DMS53 treated with DMSO at 0.1 percent for 48 hours (cell line): ENCODE data around the gene PEX5.
"Not testable (repeated sequence)": the region's sequence is repeated elsewhere in the genome, so short reads cannot be mapped to it uniquely, and the experiment has no call there.

Source experiments
- DNase-seq: peaks from one replicate; lab custom pipeline; 2025; ENCODE audit not compliant: unreplicated experiment; lab: John Stamatoyannopoulos, UW

The PEX5 gene

GRCh38 chr12:7158781-7159609 is 30.5 kb upstream of the PEX5 start:
- no peak for DNase-seq

- DNase-seq: no peak
Observed at GRCh38 chr12:7160183-7160582, 29.3 kb upstream of the PEX5 start.

DNA sequence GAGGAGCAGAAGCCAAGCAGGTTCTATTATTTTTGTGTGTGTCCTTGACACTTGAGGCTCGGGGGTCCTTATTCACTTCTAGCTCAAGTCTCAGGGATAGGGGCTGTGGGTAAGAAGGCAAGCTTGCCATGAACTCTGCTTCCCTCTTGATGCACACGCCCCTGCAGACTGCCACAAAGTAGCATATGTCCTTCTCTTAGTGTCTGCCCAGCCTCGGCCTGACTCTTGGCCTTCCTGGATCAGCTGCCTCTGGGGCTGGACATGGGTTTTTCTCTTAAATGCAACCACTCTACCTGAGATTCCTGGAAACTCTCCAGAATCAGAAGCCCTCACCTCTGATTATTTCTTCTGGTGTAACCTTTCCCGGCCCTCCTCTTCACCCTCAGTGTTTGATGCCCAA is 28.2 kb upstream of the PEX5 start:
- DNase-seq: no peak

- DNase-seq: no peak
Observed at GRCh38 chr12:7161811-7162210, 27.7 kb upstream of the PEX5 start.

- DNase-seq: peak; percentile 96
Observed at GRCh38 chr12:7162691-7163114, 26.8 kb upstream of the PEX5 start.

DNA sequence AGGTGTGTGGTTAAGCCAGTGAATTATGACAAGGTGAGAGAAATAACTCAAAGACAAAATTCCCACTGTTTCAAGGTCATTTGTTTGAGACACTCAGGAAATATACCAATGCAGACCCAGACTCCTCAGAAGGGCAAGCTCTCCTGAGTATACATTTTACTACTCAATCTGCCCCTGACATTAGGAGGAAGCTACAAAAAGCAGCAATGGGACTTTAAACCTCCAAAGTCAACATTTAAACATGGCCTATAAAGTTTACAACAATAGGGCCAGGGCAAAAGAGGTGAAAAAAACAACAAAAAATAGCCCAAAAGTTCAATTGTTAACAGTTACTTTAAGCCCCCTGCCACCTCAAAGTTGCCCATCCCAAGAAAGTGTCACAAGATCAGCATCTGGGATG is 19.5 kb upstream of the PEX5 start:
- DNase-seq: no peak

- DNase-seq: no peak
Observed at GRCh38 chr12:7171854-7172253, 17.6 kb upstream of the PEX5 start.

GRCh38 chr12:7175493-7175892 is 14.0 kb upstream of the PEX5 start:
- no peak for DNase-seq

- DNase-seq: no peak
Observed at GRCh38 chr12:7176595-7176994, 12.9 kb upstream of the PEX5 start.

DNA sequence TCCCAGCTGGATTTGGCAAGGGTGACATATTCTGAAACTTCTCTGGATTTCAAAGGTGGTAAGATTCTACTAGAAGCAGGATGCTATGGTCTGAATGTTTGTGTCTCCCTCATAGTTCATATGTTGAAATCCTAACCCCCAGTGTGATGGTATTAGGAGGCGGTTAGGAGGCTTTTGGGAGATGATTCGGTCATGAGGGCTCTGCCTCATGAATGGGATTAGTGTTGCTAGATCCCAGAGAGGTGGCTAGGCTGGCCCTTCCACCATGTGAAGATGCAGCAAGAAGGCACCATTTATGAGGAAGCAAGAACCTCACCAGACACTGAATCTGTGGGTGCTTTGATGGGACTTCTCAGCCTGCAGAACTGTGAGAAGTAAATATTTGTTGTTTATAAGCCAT is 11.0 kb upstream of the PEX5 start:
- no peak for DNase-seq

- DNase-seq: no peak
Observed at GRCh38 chr12:7180685-7181084, 8.8 kb upstream of the PEX5 start.

GRCh38 chr12:7186058-7186457 is 3.4 kb upstream of the PEX5 start:
- not testable (repeated sequence) for DNase-seq

DNA sequence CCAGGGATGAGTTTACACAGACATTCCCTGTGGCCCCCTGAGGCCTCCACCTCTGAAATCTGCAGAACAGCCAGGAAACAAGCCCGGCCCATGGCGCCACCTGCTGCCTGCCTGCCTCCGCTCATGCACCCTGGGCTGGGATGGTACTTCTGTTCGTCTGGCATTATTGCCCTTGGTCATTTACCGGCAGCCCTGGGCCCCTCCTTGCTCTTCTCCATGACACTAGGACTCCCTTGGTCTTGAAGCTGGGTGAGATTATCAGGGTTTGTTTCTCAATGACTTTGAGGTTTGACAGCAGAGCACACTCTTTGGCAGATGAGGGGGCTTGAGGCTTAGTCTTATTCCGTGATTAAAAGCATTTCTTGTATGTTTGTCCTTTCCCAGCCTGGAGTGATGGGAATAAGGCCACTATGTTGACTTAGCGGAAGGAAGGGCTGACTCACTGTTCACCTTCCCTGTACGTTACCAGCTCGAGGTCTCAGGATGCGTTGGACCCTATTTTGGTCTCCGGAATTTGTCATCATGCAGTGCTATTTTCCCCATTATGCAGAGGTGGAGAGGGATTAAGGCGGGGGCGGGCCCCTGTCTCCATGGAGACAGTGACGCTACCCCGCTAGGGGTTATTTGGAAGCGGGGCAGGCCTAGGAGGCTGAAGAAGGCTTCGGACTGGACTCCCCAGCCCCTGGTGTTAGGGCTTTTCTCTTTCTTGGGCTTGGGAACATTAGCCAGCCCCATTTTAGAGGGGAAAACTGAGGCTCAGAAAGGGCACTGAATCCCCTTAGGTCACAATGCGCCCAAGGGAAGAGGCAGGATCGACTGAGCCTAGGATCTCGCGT is 706 bp upstream of the PEX5 start:
- peak; percentile 95 for DNase-seq

- DNase-seq: peak; percentile 23
Observed at GRCh38 chr12:7190268-7191055, 976 bp downstream of the PEX5 start.

DNA sequence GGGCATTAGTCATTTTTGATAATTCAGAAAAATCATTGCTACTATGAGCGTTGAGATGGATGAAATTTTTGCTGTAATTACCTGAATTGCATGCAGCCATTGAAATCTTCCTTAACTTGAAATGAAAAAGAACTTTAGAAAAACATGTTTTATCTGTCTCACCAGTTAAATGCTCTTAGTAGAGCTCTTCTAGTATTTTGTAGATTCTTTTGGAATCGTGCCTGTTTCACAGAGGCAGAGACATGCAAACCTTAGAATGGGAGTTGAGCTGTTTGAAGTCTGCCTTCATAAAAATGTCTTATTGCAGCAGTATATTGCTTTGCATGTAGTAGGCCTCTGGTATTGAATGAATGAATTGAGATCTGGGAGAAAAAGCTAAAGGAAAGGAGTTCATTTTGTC is 4.2 kb downstream of the PEX5 start:
- no peak for DNase-seq

DNA sequence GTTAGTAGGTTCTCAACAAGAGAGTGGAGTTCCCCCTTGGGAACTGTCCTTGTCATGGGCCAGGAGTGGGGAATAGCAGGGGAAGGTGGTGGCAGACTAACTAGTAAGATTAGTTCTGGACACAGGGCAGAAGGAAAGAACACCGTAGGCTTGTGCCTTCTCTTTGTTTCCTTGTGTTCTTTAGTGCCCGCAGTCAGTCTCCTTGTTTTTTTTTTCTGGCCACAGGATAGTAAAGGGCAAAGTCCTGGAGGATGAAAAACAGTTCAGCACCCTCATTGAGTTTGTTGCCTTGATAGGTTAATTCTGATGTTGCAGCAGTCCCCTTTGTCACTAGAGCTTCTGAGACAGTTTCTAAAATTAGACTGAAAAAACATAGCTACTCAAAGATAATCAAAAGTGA is 8.4 kb downstream of the PEX5 start:
- DNase-seq: no peak

- DNase-seq: no peak
Observed at GRCh38 chr12:7203109-7203508, 13.6 kb downstream of the PEX5 start.

DNA sequence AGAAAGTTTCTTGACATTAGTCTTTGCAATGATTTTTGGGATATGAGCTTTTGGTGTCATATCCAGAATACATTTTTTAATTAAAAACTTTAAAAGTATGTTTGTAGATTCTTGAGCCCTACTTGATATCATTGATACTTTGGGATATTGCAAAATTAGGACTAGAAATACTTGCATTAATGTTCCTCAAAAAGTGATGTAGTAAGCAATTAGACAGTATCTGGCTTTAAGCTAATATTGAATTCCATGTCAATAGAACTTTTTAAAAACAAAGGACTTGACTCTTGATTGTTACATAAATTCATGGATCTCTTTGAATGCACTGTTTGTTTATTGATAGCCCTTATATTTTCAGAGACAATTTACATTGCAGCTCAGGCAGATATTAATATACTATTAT is 15.6 kb downstream of the PEX5 start:
- no peak for DNase-seq

DNA sequence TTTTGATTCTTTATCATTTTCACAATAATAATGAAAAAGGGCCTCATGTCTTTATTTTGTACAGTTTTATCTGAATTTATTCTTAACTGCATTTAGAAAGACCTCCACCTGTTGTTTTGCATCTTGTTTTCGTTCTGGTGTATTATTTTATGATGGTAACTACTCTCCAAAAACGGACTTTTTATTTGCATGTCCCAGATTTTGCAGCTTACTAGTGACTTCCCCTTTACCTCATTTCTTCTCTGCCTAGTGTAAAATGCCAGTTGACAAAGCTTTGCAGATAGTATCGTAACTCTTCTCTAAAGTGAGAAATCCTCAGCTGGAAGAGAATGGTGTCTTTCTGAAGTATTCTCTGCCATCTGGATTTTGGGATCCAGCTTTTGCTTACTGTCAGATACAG is 17.2 kb downstream of the PEX5 start:
- no peak for DNase-seq

- no peak for DNase-seq
Observed at GRCh38 chr12:7207866-7208625, 18.6 kb downstream of the PEX5 start.

GRCh38 chr12:7209958-7210357 is 20.5 kb downstream of the PEX5 start:
- no peak for DNase-seq
